ENCODE results near the gene TK2.

Gene TK2

DNA sequence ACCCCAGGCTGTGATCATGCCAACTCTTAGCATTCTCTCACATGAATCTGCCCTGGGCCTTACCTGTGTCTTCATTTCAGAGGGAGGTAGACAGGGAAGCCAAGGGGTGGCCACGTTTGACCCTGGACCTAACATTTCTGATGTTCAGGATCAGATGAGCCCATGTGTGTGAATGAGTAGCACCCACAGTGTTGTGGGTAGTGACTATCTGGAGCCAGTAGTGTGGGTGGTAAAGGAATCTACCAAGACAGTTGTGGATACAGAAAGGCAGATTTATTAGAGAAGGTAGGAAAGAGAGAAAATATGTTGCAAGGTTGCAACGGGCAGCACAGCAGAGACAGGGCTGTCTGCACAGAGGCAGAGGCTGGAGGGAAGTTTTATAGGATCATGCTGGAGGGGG is 60.5 kb downstream of the TK2 start:
- Histone ChIP-seq H3K4me1 (ENCODE audit: insufficient read depth, low read length, poor library complexity, severe bottlenecking) (peaks cover 22% of the 10 kb centered on the region), H2AFZ (ENCODE audit: low read length) (no peak overlapping the region), H4K20me1 (ENCODE audit: insufficient read depth, low read length, poor library complexity, severe bottlenecking) (no peaks in the 10 kb centered on the region), H3K27me3 (ENCODE audit: insufficient read depth, low read length, poor library complexity, severe bottlenecking) (no peaks in the 10 kb centered on the region), H3K4me3 (ENCODE audit: low read length, poor library complexity, severe bottlenecking) (no peak overlapping the region), H3F3A (ENCODE audit: low read depth) (no peaks in the 10 kb centered on the region), H3K9me2 (replicated peaks; ENCODE audit: low read depth, low read length) (no peaks in the 10 kb centered on the region), H3K9ac (ENCODE audit: low read depth, low read length, poor library complexity, severe bottlenecking) (no peak overlapping the region), H3K79me2 (ENCODE audit: insufficient read depth, low read length) (no peaks in the 10 kb centered on the region), H3K36me3 (ENCODE audit: insufficient read depth, low read length) (no peaks in the 10 kb centered on the region), H3K4me2 (ENCODE audit: low read depth, low read length, poor library complexity, severe bottlenecking) (no peak overlapping the region), H3K9me3 (ENCODE audit: insufficient read depth, low read depth, low read length) (no peaks in the 10 kb centered on the region)
- TF ChIP-seq, protein P1, sequence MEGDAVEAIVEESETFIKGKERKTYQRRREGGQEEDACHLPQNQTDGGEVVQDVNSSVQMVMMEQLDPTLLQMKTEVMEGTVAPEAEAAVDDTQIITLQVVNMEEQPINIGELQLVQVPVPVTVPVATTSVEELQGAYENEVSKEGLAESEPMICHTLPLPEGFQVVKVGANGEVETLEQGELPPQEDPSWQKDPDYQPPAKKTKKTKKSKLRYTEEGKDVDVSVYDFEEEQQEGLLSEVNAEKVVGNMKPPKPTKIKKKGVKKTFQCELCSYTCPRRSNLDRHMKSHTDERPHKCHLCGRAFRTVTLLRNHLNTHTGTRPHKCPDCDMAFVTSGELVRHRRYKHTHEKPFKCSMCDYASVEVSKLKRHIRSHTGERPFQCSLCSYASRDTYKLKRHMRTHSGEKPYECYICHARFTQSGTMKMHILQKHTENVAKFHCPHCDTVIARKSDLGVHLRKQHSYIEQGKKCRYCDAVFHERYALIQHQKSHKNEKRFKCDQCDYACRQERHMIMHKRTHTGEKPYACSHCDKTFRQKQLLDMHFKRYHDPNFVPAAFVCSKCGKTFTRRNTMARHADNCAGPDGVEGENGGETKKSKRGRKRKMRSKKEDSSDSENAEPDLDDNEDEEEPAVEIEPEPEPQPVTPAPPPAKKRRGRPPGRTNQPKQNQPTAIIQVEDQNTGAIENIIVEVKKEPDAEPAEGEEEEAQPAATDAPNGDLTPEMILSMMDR (conservative IDR thresholded peaks at IDR 0.05; ENCODE audit: low read length) = no peak
- TF ChIP-seq EZH2phosphoT487 (IDR thresholded peaks at IDR 0.05; ENCODE audit: borderline replicate concordance) = no peak

DNA sequence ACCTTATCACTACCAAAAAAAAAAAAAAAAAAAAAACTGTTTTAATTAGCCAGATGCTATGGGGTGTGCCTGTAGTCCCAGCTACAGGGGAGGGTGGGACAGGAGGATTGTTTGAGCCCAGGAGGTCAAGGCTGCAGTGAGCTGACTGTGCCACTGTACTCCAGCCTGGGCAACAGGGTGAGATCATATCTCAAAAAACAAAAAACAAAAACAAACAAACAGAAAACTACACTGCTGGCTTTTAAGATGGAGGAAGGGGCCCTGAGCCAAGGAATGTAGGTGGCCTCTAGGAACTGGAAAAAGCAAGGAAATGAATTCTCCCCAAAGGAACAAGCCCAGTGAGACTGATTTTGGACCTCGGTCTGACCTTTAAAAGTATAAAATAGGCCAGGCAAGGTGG is 61.4 kb downstream of the TK2 start:
- Histone ChIP-seq H4K20me1 (ENCODE audit: insufficient read depth, low read length, poor library complexity, severe bottlenecking) (no peaks in the 10 kb centered on the region), H2AFZ (ENCODE audit: low read length) (no peak overlapping the region), H3K4me2 (ENCODE audit: low read depth, low read length, poor library complexity, severe bottlenecking) (no peak overlapping the region), H3F3A (ENCODE audit: low read depth) (no peaks in the 10 kb centered on the region), H3K36me3 (ENCODE audit: insufficient read depth, low read length) (no peaks in the 10 kb centered on the region), H3K4me1 (ENCODE audit: insufficient read depth, low read length, poor library complexity, severe bottlenecking) (peaks cover 27% of the 10 kb centered on the region), H3K9me2 (replicated peaks; ENCODE audit: low read depth, low read length) (no peaks in the 10 kb centered on the region), H3K4me3 (ENCODE audit: low read length, poor library complexity, severe bottlenecking) (no peak overlapping the region), H3K9me3 (ENCODE audit: insufficient read depth, low read depth, low read length) (no peaks in the 10 kb centered on the region), H3K27me3 (ENCODE audit: insufficient read depth, low read length, poor library complexity, severe bottlenecking) (no peaks in the 10 kb centered on the region), H3K79me2 (ENCODE audit: insufficient read depth, low read length) (no peaks in the 10 kb centered on the region), H3K9ac (ENCODE audit: low read depth, low read length, poor library complexity, severe bottlenecking) (no peak overlapping the region)
- no peak for TF ChIP-seq EZH2phosphoT487 (IDR thresholded peaks at IDR 0.05; ENCODE audit: borderline replicate concordance)
- TF ChIP-seq, protein P1 (conservative IDR thresholded peaks at IDR 0.05; ENCODE audit: low read length) = no peak

DNA sequence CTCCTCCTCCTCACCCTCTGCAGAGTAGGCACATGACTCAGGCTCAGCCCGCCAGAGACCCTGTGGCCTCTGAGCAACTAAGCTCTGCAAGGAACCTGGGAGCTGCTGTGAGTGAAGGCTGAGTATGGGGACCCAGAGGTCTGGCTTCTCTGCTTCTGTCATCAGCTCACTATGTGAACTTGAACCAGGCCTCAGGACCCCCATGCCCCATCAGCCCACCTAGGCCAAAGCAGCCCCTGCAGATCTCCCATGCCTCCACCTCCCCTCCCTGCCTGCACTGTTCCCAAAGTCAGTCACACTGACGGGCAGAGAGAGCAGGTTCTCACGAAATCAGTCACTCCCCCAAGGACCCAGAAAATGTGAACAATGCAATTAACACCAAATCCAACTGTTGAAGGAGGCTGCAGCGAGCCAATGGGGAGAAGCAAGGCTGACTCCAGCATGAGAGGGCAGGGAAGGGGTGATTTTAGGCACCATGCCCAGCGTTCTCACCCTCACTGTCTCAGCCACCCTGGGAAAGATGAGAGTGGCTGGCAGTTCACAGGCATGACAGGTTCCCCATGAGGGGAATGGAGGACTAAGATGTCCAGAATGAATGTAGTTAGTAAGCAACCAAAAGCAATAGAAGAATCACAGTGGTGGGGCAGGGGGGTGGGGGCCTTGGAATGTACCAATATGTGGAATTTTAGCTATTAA is 62.2 kb downstream of the TK2 start:
- Histone ChIP-seq H3K9me2 (replicated peaks; ENCODE audit: low read depth, low read length) (no peaks in the 10 kb centered on the region), H4K20me1 (ENCODE audit: insufficient read depth, low read length, poor library complexity, severe bottlenecking) (no peaks in the 10 kb centered on the region), H3K4me1 (ENCODE audit: insufficient read depth, low read length, poor library complexity, severe bottlenecking) (peaks cover 27% of the 10 kb centered on the region), H3K79me2 (ENCODE audit: insufficient read depth, low read length) (no peaks in the 10 kb centered on the region), H3K36me3 (ENCODE audit: insufficient read depth, low read length) (no peaks in the 10 kb centered on the region), H3K27me3 (ENCODE audit: insufficient read depth, low read length, poor library complexity, severe bottlenecking) (no peaks in the 10 kb centered on the region), H3K9me3 (ENCODE audit: insufficient read depth, low read depth, low read length) (no peaks in the 10 kb centered on the region), H3K4me3 (ENCODE audit: low read length, poor library complexity, severe bottlenecking) (no peak overlapping the region), H3K4me2 (ENCODE audit: low read depth, low read length, poor library complexity, severe bottlenecking) (no peak overlapping the region), H2AFZ (ENCODE audit: low read length) (no peak overlapping the region), H3K9ac (ENCODE audit: low read depth, low read length, poor library complexity, severe bottlenecking) (peak overlapping the region; percentile 12), H3F3A (ENCODE audit: low read depth) (no peaks in the 10 kb centered on the region)
- TF ChIP-seq, protein P1 (conservative IDR thresholded peaks at IDR 0.05; ENCODE audit: low read length) = no peak

Measured in Loucy (cell line).